GM12878 (cell line): Measurements from ENCODE around the gene MEN1. TPM values are rescaled to one million over a fixed set of nuclear protein-coding genes. Genes with fewer than 3 reads are reported as not detected.

Experiments
- ATAC-seq: fragments of 200-7000 bp; cut with Tn5 transposase; 3 replicates; pipeline ENCODE4 v1.9.1; 2020; ENCODE audit warnings: mild to moderate bottlenecking, moderate library complexity
- BruUV-seq: library from RNA; stranded (reverse); fragments of 400-500 nt; replicated peaks from 2 replicates; lab custom pipeline; 2021; lab: Mats Ljungman, UMichigan
- CTCF ChIA-PET: fragments of 300-600 bp; sonication (Branson Sonifier 250); formaldehyde crosslinking; extraction: SDS; loops from one replicate; lab custom pipeline; 2021; ENCODE audit warnings: inconsistent platforms; lab: Yijun Ruan, JAX
- POLR2A ChIA-PET: fragments of 350-600 bp; formaldehyde crosslinking; extraction: SDS; loops from one replicate; lab custom pipeline; 2021; ENCODE audit warnings: inconsistent platforms; lab: Charles Lee
- RAD21 ChIA-PET: fragments of 300-600 bp; sonication (Branson Sonifier 250); formaldehyde crosslinking; loops from one replicate; lab custom pipeline; 2023; ENCODE audit warnings: antibody characterized with exemption; ENCODE audit not compliant: unreplicated experiment; lab: Charles Lee
- SMC1A ChIA-PET: fragments of 300-600 bp; sonication (Branson Sonifier 250); formaldehyde crosslinking; loops from one replicate; lab custom pipeline; 2023; ENCODE audit not compliant: unreplicated experiment, uncharacterized antibody; lab: Charles Lee
- DNase-seq: peaks from one replicate; pipeline ENCODE4 v3.0.0-alpha.2; 2011; ENCODE audit warnings: low read depth, low spot score
- FAIRE-seq: peaks from 3 replicates; lab custom pipeline; 2011; peaks lifted over from hg19 to GRCh38; lab: Jason Lieb, UNC
- H2AFZ ChIP-seq: 2 replicates; pipeline ENCODE4 v1.6.0; 2011; ENCODE audit warnings: low read depth, low read length, control low read depth; ENCODE audit not compliant: control insufficient read depth
- H3K27ac ChIP-seq: 2 replicates; pipeline ENCODE4 v1.5.1; 2011; ENCODE audit warnings: control low read depth; ENCODE audit not compliant: control insufficient read depth, insufficient read depth
- H3K27me3 ChIP-seq, 2 experiments: replicated peaks in 1 of 2; 2 replicates each; pipeline versions ENCODE4 v1.6.0 to v1.6.1; 2011; ENCODE audit warnings: low read length in 1 of 2; ENCODE audit not compliant: control insufficient read depth in 2 of 2, insufficient read depth in 2 of 2
- H3K36me3 ChIP-seq, 2 experiments: 2 replicates each; pipeline ENCODE4 v1.5.1; 2011; ENCODE audit warnings: low read length in 1 of 2; ENCODE audit not compliant: control insufficient read depth in 2 of 2, insufficient read depth in 2 of 2
- H3K4me1 ChIP-seq: 2 replicates; pipeline ENCODE4 v1.6.1; 2011; ENCODE audit warnings: mild to moderate bottlenecking, low read length, moderate library complexity, mixed read lengths; ENCODE audit not compliant: control insufficient read depth, insufficient read depth
- H3K4me2 ChIP-seq: 2 replicates; pipeline ENCODE4 v1.6.0; 2011; ENCODE audit warnings: control low read depth; ENCODE audit not compliant: control insufficient read depth, insufficient read depth
- H3K4me3 ChIP-seq: fragments of 200-600 bp; sonication (generic); 2 replicates; pipeline ENCODE4 v1.5.1; 2016
- H3K79me2 ChIP-seq: 2 replicates; pipeline ENCODE4 v1.6.0; 2011; ENCODE audit warnings: low read length; ENCODE audit not compliant: control insufficient read depth, insufficient read depth
- H3K9ac ChIP-seq: 2 replicates; pipeline ENCODE4 v1.8.0; 2011; ENCODE audit warnings: low read length, control low read depth, mixed read lengths; ENCODE audit not compliant: control insufficient read depth, insufficient read depth
- H3K9me3 ChIP-seq: replicated peaks from 3 replicates; pipeline ENCODE4 v1.5.1; 2011; ENCODE audit warnings: mild to moderate bottlenecking, low read length; ENCODE audit not compliant: control insufficient read depth, insufficient read depth
- H4K20me1 ChIP-seq: 2 replicates; pipeline ENCODE4 v1.6.0; 2011; ENCODE audit not compliant: control insufficient read depth, insufficient read depth
- BRCA1 ChIP-seq: IDR thresholded peaks from 2 replicates; pipeline ENCODE4 v1.6.1; 2011; ENCODE audit warnings: low read depth, low read length, improper control_type of control experiment
- ESRRA ChIP-seq: IDR thresholded peaks from 2 replicates; pipeline ENCODE4 v1.6.1; 2012; ENCODE audit warnings: mild to moderate bottlenecking, low read length, improper control_type of control experiment
- JUND ChIP-seq: IDR thresholded peaks from 2 replicates; pipeline ENCODE4 v1.6.1; 2012; ENCODE audit warnings: low read depth, mild to moderate bottlenecking, low read length, improper control_type of control experiment, moderate library complexity
- MTA2 ChIP-seq: fragments of 450-650 bp; IDR thresholded peaks from 2 replicates; pipeline ENCODE4 v1.6.1; 2016; ENCODE audit warnings: low read depth, mild to moderate bottlenecking, moderate library complexity
- POLR2A ChIP-seq: IDR thresholded peaks from 2 replicates; pipeline ENCODE4 v1.6.1; 2011; ENCODE audit warnings: low read depth, mild to moderate bottlenecking, low read length
- POLR2AphosphoS5 ChIP-seq: IDR thresholded peaks from 2 replicates; pipeline ENCODE4 v1.6.1; 2011; ENCODE audit warnings: mild to moderate bottlenecking, low read length, inconsistent platforms
- SMC3 ChIP-seq: IDR thresholded peaks from 2 replicates; pipeline ENCODE4 v1.6.1; 2011; ENCODE audit warnings: low read length, improper control_type of control experiment, borderline replicate concordance
- WRNIP1 ChIP-seq: IDR thresholded peaks from 2 replicates; pipeline ENCODE4 v1.6.1; 2011; ENCODE audit warnings: low read depth, low read length, improper control_type of control experiment, borderline replicate concordance
- ZZZ3 ChIP-seq: IDR thresholded peaks from 2 replicates; pipeline ENCODE4 v1.6.1; 2011; ENCODE audit warnings: low read depth; ENCODE audit not compliant: control insufficient read depth, insufficient read length
- WGBS: methylation state at CpG from one replicate; pipeline ENCODE4 v1.1.6; 2016; ENCODE audit warnings: low lambda C conversion rate; ENCODE audit not compliant: insufficient replicate concordance, insufficient coverage; ENCODE audit errors: missing lambda C conversion rate; 5-methylcytosine and 5-hydroxymethylcytosine counted together
- in situ Hi-C: fragments of 300-500 bp; cut with MboI; formaldehyde crosslinking; loops from 9 replicates; pipeline ENCODE4 v1.14.3; 2018; ENCODE audit warnings: mixed read lengths
- intact Hi-C: fragments of 100-400 bp; cut with micrococcal nuclease; formaldehyde crosslinking; loops from one replicate; pipeline ENCODE4 v1.14.2; 2022; ENCODE audit not compliant: unreplicated experiment
- polyA plus RNA-seq, 11 experiments: library from polyadenylated mRNA; depleted of rRNA in 4 of 11; unstranded in 6 of 11; stranded (reverse) in 5 of 11; fragments of >200 nt; fragmentation: Nextera tagmentation in 4 of 11; fragmentation: Illumina TruSeq in 1 of 11; extraction: Ambion mirVana in 4 of 11; extraction: Trizol in 1 of 11; gene quantifications; 1 replicate in 1 of 11; 2 replicates in 10 of 11; pipeline versions ENCODE4 v1.2.1 to v1.2.3, GENCODE V29; 2011 to 2016; ENCODE audit warnings: inconsistent platforms in 2 of 11, missing spikeins in 2 of 11, low read depth in 1 of 11
- total RNA-seq, 4 experiments: library from RNA; depleted of rRNA in 3 of 4; stranded (reverse); fragments of >200 nt in 3 of 4; fragmentation: Illumina TruSeq in 1 of 4; extraction: Trizol in 1 of 4; gene quantifications; 2 replicates each; pipeline versions ENCODE4 v1.2.1 to v1.2.3, GENCODE V29; 2013 to 2021
- TF ChIP-seq, protein P1 (sequence below): fragments of 150-350 bp; IDR thresholded peaks from 2 replicates; pipeline ENCODE4 v1.6.1; 2014; ENCODE audit warnings: mild to moderate bottlenecking, low read depth, low read length
- TF ChIP-seq, protein P2 (sequence below): IDR thresholded peaks from 2 replicates; pipeline ENCODE4 v1.6.1; 2011; ENCODE audit warnings: borderline replicate concordance, low read depth, mild to moderate bottlenecking, moderate library complexity, low read length; ENCODE audit not compliant: insufficient read depth, poor library complexity, severe bottlenecking
- TF ChIP-seq, protein P3 (sequence below): IDR thresholded peaks from 2 replicates; pipeline ENCODE4 v1.6.1; 2011; ENCODE audit warnings: borderline replicate concordance, low read depth, mild to moderate bottlenecking, moderate library complexity, mixed read lengths, low read length; ENCODE audit not compliant: insufficient read depth; ENCODE audit errors: extremely low read length
- TF ChIP-seq, protein P4 (sequence below): fragments of 450-650 bp; IDR thresholded peaks from 2 replicates; pipeline ENCODE4 v1.6.1; 2016; ENCODE audit warnings: mild to moderate bottlenecking

MEN1 gene
- total and polyA plus RNA-seq, 10 of the 15 experiments (the other 5 are each of a cell fraction or from before 2014, with no cell fraction given): 2.5 to 39.7 (median 20.7) TPM

DNA sequence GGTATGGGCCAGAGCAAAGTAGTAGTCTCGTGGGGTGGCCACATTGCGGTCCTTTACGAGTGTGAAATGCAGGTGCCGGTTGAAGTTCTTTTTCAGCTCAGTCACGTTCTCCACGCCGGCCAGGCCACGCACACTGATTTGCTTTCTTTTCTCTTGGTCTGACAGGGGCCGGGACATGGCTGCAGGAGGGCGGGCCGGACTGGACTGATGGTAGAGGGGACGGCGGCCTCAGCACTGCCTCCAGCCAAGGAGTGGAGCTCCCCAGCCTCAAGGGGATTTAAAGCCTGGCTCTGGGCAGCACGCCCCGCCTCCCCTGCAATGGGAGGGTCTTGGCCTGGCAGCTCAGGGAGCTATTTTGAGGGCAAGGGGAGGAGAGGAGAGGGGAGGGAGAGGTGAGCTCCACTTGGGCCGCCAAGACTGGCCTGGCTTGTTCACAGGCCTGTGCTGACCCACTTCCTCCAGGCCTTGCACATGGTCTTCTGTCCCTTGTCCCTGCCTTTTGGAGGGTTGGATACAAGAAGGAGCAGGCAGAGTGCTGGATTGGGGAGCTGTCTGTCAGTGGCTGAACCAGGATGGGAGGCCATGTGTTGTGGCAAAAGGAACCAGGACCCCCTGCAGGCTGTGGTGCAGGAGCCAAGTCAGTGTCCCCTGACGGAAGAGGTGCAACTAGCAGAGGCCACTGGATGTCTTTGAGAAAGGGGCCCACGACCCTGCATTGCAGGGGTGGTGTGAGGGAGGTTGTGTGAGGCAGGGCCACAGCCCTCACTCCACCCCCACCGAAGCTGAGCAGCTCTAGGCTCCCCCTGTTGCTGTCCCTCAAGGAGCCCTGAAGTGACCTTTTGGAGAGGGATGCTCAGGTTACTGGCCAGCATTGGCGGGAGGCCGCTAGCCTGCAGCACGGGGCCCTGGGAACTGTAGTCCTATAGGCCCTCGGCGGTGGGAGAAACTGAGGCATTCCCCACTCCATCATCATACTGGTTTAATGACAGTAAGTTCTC, 50.3 kb downstream of the MEN1 start, which contains the start of gene PYGM (continued):
- TF ChIP-seq POLR2AphosphoS5: 0 out of 2 replicates have a peak, but pooled peaks have one; percentile 12

DNA sequence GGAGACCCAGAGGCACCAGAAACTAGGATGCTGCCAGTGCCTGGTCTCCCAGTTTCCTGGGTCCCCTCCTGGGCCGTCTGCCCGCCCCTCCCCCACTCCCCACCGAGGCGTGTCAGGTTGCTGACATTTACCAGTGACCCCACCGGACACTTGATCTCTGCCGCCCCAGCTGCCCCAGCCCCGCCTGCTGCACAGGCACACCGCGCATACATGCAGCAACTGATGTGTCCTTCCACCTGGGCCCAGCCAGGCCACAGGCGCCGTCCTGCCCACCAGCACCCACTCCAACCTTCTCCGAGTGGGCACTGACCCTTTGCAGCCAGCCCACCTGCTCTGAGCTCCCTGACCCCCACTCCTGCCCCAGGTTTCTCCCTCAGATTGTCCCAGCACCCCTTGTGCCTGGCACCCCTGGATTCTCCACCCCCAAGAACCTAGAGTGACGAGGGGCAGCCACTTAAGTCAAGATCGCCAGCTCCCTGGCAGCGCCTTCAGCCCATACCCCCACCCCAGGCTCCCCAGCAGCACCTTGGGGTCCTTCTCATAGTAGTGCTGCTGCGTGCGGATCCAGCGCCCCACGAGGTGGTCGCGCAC, 51.1 kb downstream of the MEN1 start:
- in situ Hi-C loops: no loop called here
- TF ChIP-seq SMC3 (no peak), ESRRA (no peak), MTA2 (no peak), BRCA1 (no peak), ZZZ3 (no peak), WRNIP1 (no peak), JUND (no peak), POLR2A (no peak)
- TF ChIP-seq, protein P1, sequence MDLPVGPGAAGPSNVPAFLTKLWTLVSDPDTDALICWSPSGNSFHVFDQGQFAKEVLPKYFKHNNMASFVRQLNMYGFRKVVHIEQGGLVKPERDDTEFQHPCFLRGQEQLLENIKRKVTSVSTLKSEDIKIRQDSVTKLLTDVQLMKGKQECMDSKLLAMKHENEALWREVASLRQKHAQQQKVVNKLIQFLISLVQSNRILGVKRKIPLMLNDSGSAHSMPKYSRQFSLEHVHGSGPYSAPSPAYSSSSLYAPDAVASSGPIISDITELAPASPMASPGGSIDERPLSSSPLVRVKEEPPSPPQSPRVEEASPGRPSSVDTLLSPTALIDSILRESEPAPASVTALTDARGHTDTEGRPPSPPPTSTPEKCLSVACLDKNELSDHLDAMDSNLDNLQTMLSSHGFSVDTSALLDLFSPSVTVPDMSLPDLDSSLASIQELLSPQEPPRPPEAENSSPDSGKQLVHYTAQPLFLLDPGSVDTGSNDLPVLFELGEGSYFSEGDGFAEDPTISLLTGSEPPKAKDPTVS: no peak
- TF ChIP-seq, protein P2, sequence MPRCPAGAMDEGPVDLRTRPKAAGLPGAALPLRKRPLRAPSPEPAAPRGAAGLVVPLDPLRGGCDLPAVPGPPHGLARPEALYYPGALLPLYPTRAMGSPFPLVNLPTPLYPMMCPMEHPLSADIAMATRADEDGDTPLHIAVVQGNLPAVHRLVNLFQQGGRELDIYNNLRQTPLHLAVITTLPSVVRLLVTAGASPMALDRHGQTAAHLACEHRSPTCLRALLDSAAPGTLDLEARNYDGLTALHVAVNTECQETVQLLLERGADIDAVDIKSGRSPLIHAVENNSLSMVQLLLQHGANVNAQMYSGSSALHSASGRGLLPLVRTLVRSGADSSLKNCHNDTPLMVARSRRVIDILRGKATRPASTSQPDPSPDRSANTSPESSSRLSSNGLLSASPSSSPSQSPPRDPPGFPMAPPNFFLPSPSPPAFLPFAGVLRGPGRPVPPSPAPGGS: no peak
- TF ChIP-seq, protein P3, sequence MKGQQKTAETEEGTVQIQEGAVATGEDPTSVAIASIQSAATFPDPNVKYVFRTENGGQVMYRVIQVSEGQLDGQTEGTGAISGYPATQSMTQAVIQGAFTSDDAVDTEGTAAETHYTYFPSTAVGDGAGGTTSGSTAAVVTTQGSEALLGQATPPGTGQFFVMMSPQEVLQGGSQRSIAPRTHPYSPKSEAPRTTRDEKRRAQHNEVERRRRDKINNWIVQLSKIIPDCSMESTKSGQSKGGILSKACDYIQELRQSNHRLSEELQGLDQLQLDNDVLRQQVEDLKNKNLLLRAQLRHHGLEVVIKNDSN: no peak
- TF ChIP-seq, protein P4, sequence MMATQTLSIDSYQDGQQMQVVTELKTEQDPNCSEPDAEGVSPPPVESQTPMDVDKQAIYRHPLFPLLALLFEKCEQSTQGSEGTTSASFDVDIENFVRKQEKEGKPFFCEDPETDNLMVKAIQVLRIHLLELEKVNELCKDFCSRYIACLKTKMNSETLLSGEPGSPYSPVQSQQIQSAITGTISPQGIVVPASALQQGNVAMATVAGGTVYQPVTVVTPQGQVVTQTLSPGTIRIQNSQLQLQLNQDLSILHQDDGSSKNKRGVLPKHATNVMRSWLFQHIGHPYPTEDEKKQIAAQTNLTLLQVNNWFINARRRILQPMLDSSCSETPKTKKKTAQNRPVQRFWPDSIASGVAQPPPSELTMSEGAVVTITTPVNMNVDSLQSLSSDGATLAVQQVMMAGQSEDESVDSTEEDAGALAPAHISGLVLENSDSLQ: no peak

More for the DNA sequence above, 51.1 kb downstream of the MEN1 start:
- H3K36me3 ChIP-seq: peaks cover 2 to 8% of the 10 kb centered on the region in 2 experiments; a peak in 3 of 4 replicates
- no peak overlapping the region for H3K4me3 ChIP-seq
- ChIA-PET CTCF (interaction anchor here (0.8 to 1.3 kb wide), 2 partner anchors 9 to 25 kb away, joined by 3 to 6 read pairs; no protein-coding TSS in a partner anchor), RAD21 (interaction anchor here (1.2 kb wide), 1 partner anchor 55 kb away, joined by 3 read pairs; no protein-coding TSS in a partner anchor), SMC1A (interaction anchor here (1.7 kb wide), 1 partner anchor 17 kb away, joined by 5 read pairs; no protein-coding TSS in a partner anchor), POLR2A (no interaction called here)
- no peak overlapping the region for H3K9ac ChIP-seq
- 88% methylated on average over 18 of the region's 21 CpGs for WGBS
- intact Hi-C loops: no loop called here
- no peak for DNase-seq
- H3K27ac ChIP-seq: no peak overlapping the region
- H3K27me3 ChIP-seq: no peaks in the 10 kb centered on the region
- H3K79me2 ChIP-seq: no peaks in the 10 kb centered on the region
- H3K9me3 ChIP-seq: no peaks in the 10 kb centered on the region
- no peak overlapping the region for H3K4me2 ChIP-seq
- H4K20me1 ChIP-seq: no peaks in the 10 kb centered on the region
- H2AFZ ChIP-seq: no peak overlapping the region
- no TSS peak for BruUV-seq
- ATAC-seq: no peak
- peaks cover 9% of the 10 kb centered on the region for H3K4me1 ChIP-seq
- no peak for FAIRE-seq
